GM12874 (cell line): Measurements from ENCODE around the gene DLX4.

ENCODE experiments used
- CTCF ChIP-seq: IDR thresholded peaks from 2 replicates; pipeline ENCODE4 v1.5.1; 2011; ENCODE audit warnings: low read depth, mild to moderate bottlenecking, control low read depth, low read length, moderate library complexity; ENCODE audit not compliant: insufficient read depth

The DLX4 gene

GRCh38 chr17:49969134-49969759, at the start of gene DLX4:
TSS of gene DLX4 (plus strand) at chr17:49969190. CDS start at chr17:49969469, 279 bp downstream.
- TF ChIP-seq CTCF, result no peak

GRCh38 chr17:49920030-49920769, 48.8 kb upstream of the DLX4 start:
- no peak for TF ChIP-seq CTCF

GRCh38 chr17:49922095-49922494, 46.9 kb upstream of the DLX4 start:
- TF ChIP-seq CTCF, result no peak

- no peak for TF ChIP-seq CTCF
Observed at GRCh38 chr17:49924116-49924515, 44.9 kb upstream of the DLX4 start.

- TF ChIP-seq CTCF, result no peak
Observed at GRCh38 chr17:49924589-49924988, 44.4 kb upstream of the DLX4 start.

GRCh38 chr17:49925921-49926320, 43.1 kb upstream of the DLX4 start:
- TF ChIP-seq CTCF, result no peak

GRCh38 chr17:49926886-49927285, 42.1 kb upstream of the DLX4 start:
- no peak for TF ChIP-seq CTCF
